Loucy (cell line): ENCODE measurements around the gene PLS3.

Experiments used
- EZH2phosphoT487 ChIP-seq: fragments of 200-600 bp; IDR thresholded peaks from 2 replicates; pipeline ENCODE4 v1.6.1; 2018; ENCODE audit warnings: antibody characterized with exemption, mild to moderate bottlenecking, moderate library complexity, borderline replicate concordance
- TF ChIP-seq, protein P1 (sequence below): fragments of 200-600 bp; sonication (generic); conservative IDR thresholded peaks from 2 replicates; pipeline ENCODE4 v1.5.1; 2014; ENCODE audit warnings: mild to moderate bottlenecking, antibody characterized with exemption, low read length

DNA sequence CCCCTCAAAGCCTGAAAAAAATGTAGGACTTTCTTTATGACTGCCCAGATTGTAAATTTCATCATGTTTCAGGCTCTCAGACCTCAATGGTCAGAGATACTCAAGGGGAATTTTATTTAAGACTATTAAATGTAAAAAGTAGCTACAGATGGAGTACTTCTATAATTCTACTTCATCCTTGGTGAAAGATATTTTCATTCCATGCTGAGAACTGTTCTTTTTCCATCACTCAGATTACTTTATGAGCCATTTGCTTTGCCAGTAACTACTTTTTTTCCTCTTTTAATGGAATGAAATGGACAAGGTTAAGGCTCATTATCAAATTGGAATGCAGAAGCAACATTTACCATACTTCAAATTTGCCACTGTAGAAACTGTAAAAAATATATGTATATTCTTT is 38.0 kb upstream of the PLS3 start:
- TF ChIP-seq, protein P1, sequence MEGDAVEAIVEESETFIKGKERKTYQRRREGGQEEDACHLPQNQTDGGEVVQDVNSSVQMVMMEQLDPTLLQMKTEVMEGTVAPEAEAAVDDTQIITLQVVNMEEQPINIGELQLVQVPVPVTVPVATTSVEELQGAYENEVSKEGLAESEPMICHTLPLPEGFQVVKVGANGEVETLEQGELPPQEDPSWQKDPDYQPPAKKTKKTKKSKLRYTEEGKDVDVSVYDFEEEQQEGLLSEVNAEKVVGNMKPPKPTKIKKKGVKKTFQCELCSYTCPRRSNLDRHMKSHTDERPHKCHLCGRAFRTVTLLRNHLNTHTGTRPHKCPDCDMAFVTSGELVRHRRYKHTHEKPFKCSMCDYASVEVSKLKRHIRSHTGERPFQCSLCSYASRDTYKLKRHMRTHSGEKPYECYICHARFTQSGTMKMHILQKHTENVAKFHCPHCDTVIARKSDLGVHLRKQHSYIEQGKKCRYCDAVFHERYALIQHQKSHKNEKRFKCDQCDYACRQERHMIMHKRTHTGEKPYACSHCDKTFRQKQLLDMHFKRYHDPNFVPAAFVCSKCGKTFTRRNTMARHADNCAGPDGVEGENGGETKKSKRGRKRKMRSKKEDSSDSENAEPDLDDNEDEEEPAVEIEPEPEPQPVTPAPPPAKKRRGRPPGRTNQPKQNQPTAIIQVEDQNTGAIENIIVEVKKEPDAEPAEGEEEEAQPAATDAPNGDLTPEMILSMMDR: no peak
- TF ChIP-seq EZH2phosphoT487: no peak
